ENCODE measurements around the gene MACF1.

- TF ChIP-seq, protein P1, sequence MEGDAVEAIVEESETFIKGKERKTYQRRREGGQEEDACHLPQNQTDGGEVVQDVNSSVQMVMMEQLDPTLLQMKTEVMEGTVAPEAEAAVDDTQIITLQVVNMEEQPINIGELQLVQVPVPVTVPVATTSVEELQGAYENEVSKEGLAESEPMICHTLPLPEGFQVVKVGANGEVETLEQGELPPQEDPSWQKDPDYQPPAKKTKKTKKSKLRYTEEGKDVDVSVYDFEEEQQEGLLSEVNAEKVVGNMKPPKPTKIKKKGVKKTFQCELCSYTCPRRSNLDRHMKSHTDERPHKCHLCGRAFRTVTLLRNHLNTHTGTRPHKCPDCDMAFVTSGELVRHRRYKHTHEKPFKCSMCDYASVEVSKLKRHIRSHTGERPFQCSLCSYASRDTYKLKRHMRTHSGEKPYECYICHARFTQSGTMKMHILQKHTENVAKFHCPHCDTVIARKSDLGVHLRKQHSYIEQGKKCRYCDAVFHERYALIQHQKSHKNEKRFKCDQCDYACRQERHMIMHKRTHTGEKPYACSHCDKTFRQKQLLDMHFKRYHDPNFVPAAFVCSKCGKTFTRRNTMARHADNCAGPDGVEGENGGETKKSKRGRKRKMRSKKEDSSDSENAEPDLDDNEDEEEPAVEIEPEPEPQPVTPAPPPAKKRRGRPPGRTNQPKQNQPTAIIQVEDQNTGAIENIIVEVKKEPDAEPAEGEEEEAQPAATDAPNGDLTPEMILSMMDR (conservative IDR thresholded peaks at IDR 0.05 in 1 of 2, IDR thresholded peaks at IDR 0.05 in 1 of 2; ENCODE audit: extremely low read depth in 1 of 2, insufficient read depth in 1 of 2, low read depth in 1 of 2, low read length in 2 of 2) = no peak
- no peak for TF ChIP-seq EZH2 (IDR thresholded peaks at IDR 0.05; ENCODE audit: borderline replicate concordance, low read length)
Measured at GRCh38 chr1:39361446-39361845, 157.0 kb downstream of the MACF1 start.
